HEK293 (cell line): ENCODE data around the gene USO1.

Experiments used
- CTCF ChIA-PET: fragments of 350-600 bp; formaldehyde crosslinking; extraction: SDS; loops from one replicate; lab custom pipeline; 2021; ENCODE audit warnings: antibody characterized with exemption; lab: Yijun Ruan, JAX
- POLR2A ChIA-PET: fragments of 300-600 bp; formaldehyde crosslinking; extraction: SDS; loops from one replicate; lab custom pipeline; 2020; ENCODE audit warnings: antibody characterized with exemption, inconsistent platforms; lab: Yijun Ruan, JAX
- H3K27ac ChIP-seq: fragments of 200-500 bp; sonication (Bioruptor generic); 2 replicates; pipeline ENCODE4 v1.5.1; 2014; ENCODE audit warnings: low read depth, low read length, control low read depth, inconsistent platforms; ENCODE audit errors: extremely low read depth
- H3K36me3 ChIP-seq, 2 experiments: fragments of 200-500 bp in 1 of 2; sonication (Bioruptor generic) in 1 of 2; 1 replicate in 1 of 2; 2 replicates in 1 of 2; pipeline ENCODE4 v1.5.1; 2014 to 2017; ENCODE audit warnings: inconsistent platforms in 2 of 2, low read length in 2 of 2; ENCODE audit not compliant: control insufficient read depth in 2 of 2, insufficient read depth in 1 of 2
- H3K4me1 ChIP-seq: fragments of 200-500 bp; sonication (Bioruptor generic); 2 replicates; pipeline ENCODE4 v1.5.1; 2014; ENCODE audit warnings: mild to moderate bottlenecking, low read length, inconsistent platforms; ENCODE audit not compliant: control insufficient read depth, insufficient read depth
- H3K4me3 ChIP-seq: 2 replicates; pipeline ENCODE4 v1.5.1; 2011; ENCODE audit warnings: low read depth, mild to moderate bottlenecking, control low read depth, low read length, moderate library complexity
- H3K9me3 ChIP-seq: fragments of 200-500 bp; sonication (Bioruptor generic); 2 replicates; pipeline ENCODE4 v1.5.1; 2014; ENCODE audit warnings: low read depth, low read length, inconsistent platforms; ENCODE audit not compliant: control insufficient read depth, insufficient read depth
- KLF17 ChIP-seq: fragments of 450-650 bp; formaldehyde crosslinking; IDR thresholded peaks from 2 replicates; pipeline ENCODE4 v1.5.1; 2016; ENCODE audit warnings: missing biosample characterization, missing genetic modification characterization
- MEIS1 ChIP-seq: sonication (generic); formaldehyde crosslinking; IDR thresholded peaks from 2 replicates; pipeline ENCODE4 v1.8.1; 2022; ENCODE audit warnings: missing genetic modification reagents, mild to moderate bottlenecking, borderline replicate concordance
- PRDM10 ChIP-seq: fragments of 450-650 bp; formaldehyde crosslinking; IDR thresholded peaks from 2 replicates; pipeline ENCODE4 v1.5.1; 2016; ENCODE audit warnings: missing biosample characterization, missing genetic modification characterization
- RBAK ChIP-seq: fragments of 450-650 bp; formaldehyde crosslinking; IDR thresholded peaks from 2 replicates; pipeline ENCODE4 v1.5.1; 2016; ENCODE audit warnings: missing biosample characterization, missing genetic modification characterization
- REST ChIP-seq: fragments of 450-650 bp; formaldehyde crosslinking; IDR thresholded peaks from 2 replicates; pipeline ENCODE4 v1.5.1; 2016; ENCODE audit warnings: missing biosample characterization, missing genetic modification characterization
- SP7 ChIP-seq: fragments of 450-650 bp; formaldehyde crosslinking; IDR thresholded peaks from 2 replicates; pipeline ENCODE4 v1.5.1; 2016; ENCODE audit warnings: missing biosample characterization, missing genetic modification characterization
- TCF7L2 ChIP-seq: IDR thresholded peaks from 2 replicates; pipeline ENCODE4 v1.6.1; 2011; ENCODE audit warnings: low read depth, mild to moderate bottlenecking, inconsistent platforms, low read length, moderate library complexity, borderline replicate concordance
- YY1 ChIP-seq: fragments of 450-650 bp; formaldehyde crosslinking; IDR thresholded peaks from 2 replicates; pipeline ENCODE4 v1.5.1; 2018; ENCODE audit warnings: missing biosample characterization, missing genetic modification characterization
- ZBTB20 ChIP-seq: fragments of 450-650 bp; formaldehyde crosslinking; IDR thresholded peaks from 2 replicates; pipeline ENCODE4 v1.5.1; 2016; ENCODE audit warnings: missing biosample characterization, missing genetic modification characterization
- ZBTB26 ChIP-seq: fragments of 450-650 bp; formaldehyde crosslinking; optimal IDR thresholded peaks from 2 replicates; pipeline ENCODE3; 2016; ENCODE audit warnings: missing biosample characterization, mild to moderate bottlenecking, missing genetic modification characterization
- ZFP41 ChIP-seq: fragments of 450-650 bp; formaldehyde crosslinking; IDR thresholded peaks from 2 replicates; pipeline ENCODE4 v1.5.1; 2016; ENCODE audit warnings: missing biosample characterization, missing genetic modification characterization, borderline replicate concordance
- ZIC2 ChIP-seq: fragments of 450-650 bp; formaldehyde crosslinking; IDR thresholded peaks from 2 replicates; pipeline ENCODE4 v1.5.1; 2016; ENCODE audit warnings: missing biosample characterization, missing genetic modification characterization
- ZNF202 ChIP-seq: fragments of 450-650 bp; formaldehyde crosslinking; IDR thresholded peaks from 2 replicates; pipeline ENCODE4 v1.5.1; 2016; ENCODE audit warnings: missing biosample characterization, missing genetic modification characterization, borderline replicate concordance
- ZNF23 ChIP-seq: fragments of 450-650 bp; formaldehyde crosslinking; IDR thresholded peaks from 2 replicates; pipeline ENCODE4 v1.5.1; 2016; ENCODE audit warnings: missing biosample characterization, missing genetic modification characterization, borderline replicate concordance
- ZNF24 ChIP-seq: fragments of 450-650 bp; formaldehyde crosslinking; IDR thresholded peaks from 2 replicates; pipeline ENCODE4 v1.5.1; 2016; ENCODE audit warnings: missing biosample characterization, missing genetic modification characterization
- ZNF362 ChIP-seq: fragments of 450-650 bp; formaldehyde crosslinking; IDR thresholded peaks from 2 replicates; pipeline ENCODE4 v1.5.1; 2016; ENCODE audit warnings: missing biosample characterization, missing genetic modification characterization
- ZNF398 ChIP-seq: fragments of 450-650 bp; formaldehyde crosslinking; IDR thresholded peaks from 2 replicates; pipeline ENCODE4 v1.5.1; 2017; ENCODE audit warnings: missing biosample characterization, missing genetic modification characterization
- ZNF560 ChIP-seq: fragments of 450-650 bp; formaldehyde crosslinking; IDR thresholded peaks from 2 replicates; pipeline ENCODE4 v1.5.1; 2017; ENCODE audit warnings: missing biosample characterization, missing genetic modification characterization, borderline replicate concordance
- ZNF561 ChIP-seq: fragments of 450-650 bp; IDR thresholded peaks from 2 replicates; pipeline ENCODE4 v1.5.1; 2018; ENCODE audit warnings: missing biosample characterization, missing genetic modification characterization, borderline replicate concordance
- ZNF626 ChIP-seq: fragments of 450-650 bp; sonication (Bioruptor Pico); formaldehyde crosslinking; IDR thresholded peaks from 2 replicates; pipeline ENCODE4 v1.5.1; 2018; ENCODE audit warnings: missing biosample characterization, missing genetic modification characterization, inconsistent platforms
- ZNF629 ChIP-seq: fragments of 450-650 bp; formaldehyde crosslinking; IDR thresholded peaks from 2 replicates; pipeline ENCODE4 v1.5.1; 2017; ENCODE audit warnings: missing biosample characterization, missing genetic modification characterization
- ZNF701 ChIP-seq: fragments of 450-650 bp; formaldehyde crosslinking; IDR thresholded peaks from 2 replicates; pipeline ENCODE4 v1.5.1; 2016; ENCODE audit warnings: missing biosample characterization, missing genetic modification characterization
- ZNF768 ChIP-seq: fragments of 450-650 bp; formaldehyde crosslinking; IDR thresholded peaks from 2 replicates; pipeline ENCODE4 v1.5.1; 2018; ENCODE audit warnings: missing biosample characterization, mild to moderate bottlenecking, missing genetic modification characterization

Gene USO1

GRCh38 chr4:75698162-75698962 is 26.0 kb upstream of the USO1 start:
- Histone ChIP-seq H3K36me3 (no peaks in the 10 kb centered on the region; a peak in 1 of 3 replicates), H3K9me3 (no peaks in the 10 kb centered on the region), H3K4me3 (no peak overlapping the region), H3K4me1 (no peaks in the 10 kb centered on the region), H3K27ac (no peak overlapping the region)
- POLR2A ChIA-PET, result interaction anchor here (0.6 kb wide), 1 partner anchor 25 kb away, joined by 3 read pairs; no protein-coding TSS in a partner anchor
- TF ChIP-seq TCF7L2 (no peak), ZNF768 (tag by site-specific recombination) (no peak), ZIC2 (tag by site-specific recombination) (no peak), ZNF362 (tag by site-specific recombination) (no peak), ZNF24 (tag by site-specific recombination) (no peak), ZNF629 (no peak), ZNF701 (no peak), REST (tag by site-specific recombination) (no peak), ZNF560 (no peak), ZNF23 (no peak), ZNF398 (tag by site-specific recombination) (no peak)
- CTCF ChIA-PET, result interaction anchor here (1.1 kb wide), 1 partner anchor 12 kb away, joined by 3 read pairs; no protein-coding TSS in a partner anchor

GRCh38 chr4:75698963-75699228 is 25.5 kb upstream of the USO1 start:
- H3K27ac ChIP-seq, result no peak overlapping the region
- H3K36me3 ChIP-seq, result no peaks in the 10 kb centered on the region; a peak in 1 of 3 replicates
- TF ChIP-seq RBAK (tag by site-specific recombination), result no peak
- TF ChIP-seq ZBTB20, result no peak
- TF ChIP-seq YY1 (tag by site-specific recombination), result no peak
- TF ChIP-seq ZFP41 (tag by site-specific recombination), result no peak
- no peak for TF ChIP-seq PRDM10 (tag by site-specific recombination)
- TF ChIP-seq ZNF626 (tag by site-specific recombination), result no peak
- no peak for TF ChIP-seq KLF17 (tag by site-specific recombination)
- TF ChIP-seq ZNF561 (tag by site-specific recombination), result no peak
- no peak for TF ChIP-seq MEIS1
- no peak for TF ChIP-seq SP7
- no peak for TF ChIP-seq ZNF202 (tag by site-specific recombination)
- TF ChIP-seq ZBTB26, result no peak
- ChIA-PET POLR2A (no interaction called here), CTCF (no interaction called here)
- H3K4me3 ChIP-seq, result no peak overlapping the region
- H3K9me3 ChIP-seq, result no peaks in the 10 kb centered on the region
- H3K4me1 ChIP-seq, result no peaks in the 10 kb centered on the region
